ENCODE results near the gene SENP1. TPM values are rescaled to one million over a fixed set of nuclear protein-coding genes. Genes with fewer than 3 reads are reported as not detected.
"Not testable (repeated sequence)": the region's sequence is repeated elsewhere in the genome, so short reads cannot be mapped to it uniquely, and the experiment has no call there.

SENP1 gene
- total RNA-seq, 4 donors from 2014 or later = 20.6 to 58.8 (median 24.5) TPM

DNA sequence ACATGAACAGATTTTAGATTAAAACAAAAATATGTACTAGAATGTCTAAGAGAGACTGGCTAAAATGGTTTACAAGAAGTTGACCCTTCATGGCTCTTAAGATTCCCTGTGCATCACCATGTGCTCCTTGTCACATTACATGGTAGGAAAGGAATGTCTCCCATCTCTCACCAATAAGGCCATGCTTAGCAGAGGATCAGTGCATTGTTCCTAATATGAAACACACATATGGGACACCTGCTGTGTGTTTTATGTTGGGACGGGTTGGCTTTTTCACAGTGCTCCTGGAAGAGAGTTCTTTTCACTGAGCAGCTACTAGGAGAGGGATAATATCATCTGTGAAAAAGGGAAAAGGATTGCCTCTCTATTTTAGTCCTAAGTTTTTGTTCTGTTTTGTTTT lies 22.9 kb upstream of the SENP1 start:
- DNase-seq = no peak
- 92 to 100% methylated on average over 1 of the region's 1 CpG for WGBS, 2 donors
- Histone ChIP-seq H3K4me1 (no peaks in the 10 kb centered on the region), H3K36me3 (peaks cover 15 to 31% of the 10 kb centered on the region in 2 donors), H3K9me3 (no peaks in the 10 kb centered on the region), H3K4me3 (replicated peaks in 1 of 3) (no peak overlapping the region), H3K27me3 (no peaks in the 10 kb centered on the region), H3K27ac (no peak overlapping the region)
- no peak for TF ChIP-seq POLR2A (IDR thresholded peaks at IDR 0.05)
- no peak for TF ChIP-seq CTCF (IDR thresholded peaks at IDR 0.05)
- intact Hi-C loops (cut with DNase I) = no loop called here

GRCh38 chr12:48126953-48127630 lies 21.2 kb upstream of the SENP1 start:
- Histone ChIP-seq H3K36me3 (peaks cover 6 to 14% of the 10 kb centered on the region in 2 donors), H3K4me1 (no peaks in the 10 kb centered on the region), H3K27me3 (no peaks in the 10 kb centered on the region), H3K9me3 (no peaks in the 10 kb centered on the region), H3K4me3 (replicated peaks in 1 of 3) (no peak overlapping the region), H3K27ac (no peak overlapping the region)
- no peak for DNase-seq
- no peak for TF ChIP-seq POLR2A (IDR thresholded peaks at IDR 0.05)
- no peak for TF ChIP-seq CTCF (IDR thresholded peaks at IDR 0.05)
- WGBS, 2 donors = 91 to 98% methylated on average over 2 of the region's 2 CpGs
- intact Hi-C loops (cut with DNase I) = no loop called here

DNA sequence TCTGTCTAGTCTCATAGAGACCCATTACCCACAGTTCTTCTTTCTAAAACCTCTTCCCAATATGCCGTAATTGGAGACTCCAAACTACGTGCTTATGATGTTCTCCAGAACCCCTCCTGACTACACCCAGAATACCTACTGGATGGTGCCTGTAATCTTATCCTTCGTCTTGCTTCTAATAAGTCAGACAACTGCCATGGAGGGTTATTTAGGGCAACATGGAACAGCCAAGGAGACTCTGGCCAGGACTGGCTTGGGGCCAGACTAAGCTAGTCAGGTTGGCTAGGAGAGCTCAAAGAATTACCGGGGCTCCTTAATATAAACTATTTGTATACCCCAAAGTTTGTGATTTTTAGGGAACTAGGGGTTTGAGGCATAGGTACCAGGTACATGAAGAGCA lies 20.1 kb upstream of the SENP1 start:
- Histone ChIP-seq H3K9me3 (no peaks in the 10 kb centered on the region), H3K4me3 (replicated peaks in 1 of 3) (no peak overlapping the region), H3K27me3 (no peaks in the 10 kb centered on the region), H3K4me1 (no peaks in the 10 kb centered on the region), H3K27ac (no peak overlapping the region), H3K36me3 (peaks cover 0 to 4% of the 10 kb centered on the region in 2 donors)
- WGBS, 2 donors = 93% methylated on average over 4 of the region's 4 CpGs
- no peak for DNase-seq
- intact Hi-C loops (cut with DNase I) = no loop called here
- TF ChIP-seq POLR2A (IDR thresholded peaks at IDR 0.05) (no peak), CTCF (IDR thresholded peaks at IDR 0.05) (no peak)

DNA sequence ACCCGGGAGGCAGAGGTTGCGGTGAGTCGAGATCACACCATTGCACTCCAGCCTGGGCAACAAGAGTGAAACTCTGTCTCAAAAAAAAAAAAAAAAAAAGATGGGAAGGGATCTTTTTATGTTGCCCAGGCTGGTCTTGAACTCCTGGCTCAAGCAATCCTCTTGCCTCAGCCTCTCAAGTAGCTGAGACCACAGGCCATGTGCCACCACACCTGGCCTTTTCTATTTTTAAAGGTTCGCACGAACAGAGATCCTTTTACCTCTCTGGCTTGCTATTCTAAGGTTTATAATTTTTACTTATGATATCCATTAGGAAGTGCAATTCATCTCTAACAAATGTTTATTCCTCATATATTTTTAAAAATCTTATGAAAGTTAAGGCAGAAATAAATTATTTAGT lies 19.7 kb upstream of the SENP1 start:
- H3K9me3 ChIP-seq; H3K27me3 ChIP-seq; H3K4me1 ChIP-seq; DNase-seq; H3K36me3 ChIP-seq; H3K4me3 ChIP-seq (replicated peaks in 1 of 3); H3K27ac ChIP-seq; intact Hi-C loops (cut with DNase I): not testable (repeated sequence)
- 93 to 97% methylated on average over 5 of the region's 5 CpGs for WGBS, 2 donors

DNA sequence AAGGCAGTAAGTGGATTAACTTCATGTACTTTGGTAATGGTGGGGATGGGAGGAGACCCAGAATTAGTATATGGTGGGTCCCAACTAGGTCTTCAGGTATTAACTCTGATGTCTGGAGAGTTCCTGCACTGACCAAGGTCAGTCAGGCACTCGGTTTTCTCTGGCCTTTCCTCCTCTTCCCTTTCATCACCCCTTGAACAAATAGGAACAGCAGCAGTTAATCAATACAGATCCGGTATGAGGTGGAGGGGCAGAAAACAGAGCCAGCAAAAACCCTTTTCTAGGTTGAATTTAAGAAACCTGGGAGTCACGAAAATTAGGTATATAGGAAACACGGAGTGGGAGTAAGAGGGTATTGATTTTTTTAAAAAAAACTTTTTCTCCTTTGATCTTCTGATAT lies 17.3 kb upstream of the SENP1 start:
- intact Hi-C loops (cut with DNase I) = no loop called here
- Histone ChIP-seq H3K27ac (no peak overlapping the region), H3K27me3 (no peaks in the 10 kb centered on the region), H3K4me1 (peaks cover 9 to 10% of the 10 kb centered on the region in 2 donors), H3K4me3 (replicated peaks in 1 of 3) (no peak overlapping the region), H3K9me3 (no peaks in the 10 kb centered on the region), H3K36me3 (no peaks in the 10 kb centered on the region)
- WGBS, 2 donors = 78 to 90% methylated on average over 4 of the region's 4 CpGs
- TF ChIP-seq CTCF (IDR thresholded peaks at IDR 0.05) (no peak), POLR2A (IDR thresholded peaks at IDR 0.05) (no peak)
- DNase-seq = no peak
